Loucy (cell line): ENCODE data around the gene SNIP1.

ENCODE experiments used
- CTCF ChIP-seq: fragments of 200-600 bp; sonication (generic); conservative IDR thresholded peaks from 2 replicates; pipeline ENCODE4 v1.5.1; 2014; ENCODE audit warnings: mild to moderate bottlenecking, antibody characterized with exemption, low read length
- EZH2phosphoT487 ChIP-seq: fragments of 200-600 bp; IDR thresholded peaks from 2 replicates; pipeline ENCODE4 v1.6.1; 2018; ENCODE audit warnings: antibody characterized with exemption, mild to moderate bottlenecking, moderate library complexity, borderline replicate concordance

- TF ChIP-seq CTCF (no peak), EZH2phosphoT487 (no peak)
These were observed 56.3 kb downstream of the SNIP1 start for GRCh38 chr1:37497832-37498231.
